ENCODE measurements around the gene SLC37A4. TPM values are rescaled to one million over a fixed set of nuclear protein-coding genes. Genes with fewer than 3 reads are reported as not detected.
A peak's percentile ranks its signal among the peaks of the same experiment; 100 is the strongest.

The SLC37A4 gene
- total and polyA plus RNA-seq, 2 of the 13 experiments (the other 11 are each of a cell fraction or from before 2014, with no cell fraction given), result 43.0 to 56.1 TPM

DNA sequence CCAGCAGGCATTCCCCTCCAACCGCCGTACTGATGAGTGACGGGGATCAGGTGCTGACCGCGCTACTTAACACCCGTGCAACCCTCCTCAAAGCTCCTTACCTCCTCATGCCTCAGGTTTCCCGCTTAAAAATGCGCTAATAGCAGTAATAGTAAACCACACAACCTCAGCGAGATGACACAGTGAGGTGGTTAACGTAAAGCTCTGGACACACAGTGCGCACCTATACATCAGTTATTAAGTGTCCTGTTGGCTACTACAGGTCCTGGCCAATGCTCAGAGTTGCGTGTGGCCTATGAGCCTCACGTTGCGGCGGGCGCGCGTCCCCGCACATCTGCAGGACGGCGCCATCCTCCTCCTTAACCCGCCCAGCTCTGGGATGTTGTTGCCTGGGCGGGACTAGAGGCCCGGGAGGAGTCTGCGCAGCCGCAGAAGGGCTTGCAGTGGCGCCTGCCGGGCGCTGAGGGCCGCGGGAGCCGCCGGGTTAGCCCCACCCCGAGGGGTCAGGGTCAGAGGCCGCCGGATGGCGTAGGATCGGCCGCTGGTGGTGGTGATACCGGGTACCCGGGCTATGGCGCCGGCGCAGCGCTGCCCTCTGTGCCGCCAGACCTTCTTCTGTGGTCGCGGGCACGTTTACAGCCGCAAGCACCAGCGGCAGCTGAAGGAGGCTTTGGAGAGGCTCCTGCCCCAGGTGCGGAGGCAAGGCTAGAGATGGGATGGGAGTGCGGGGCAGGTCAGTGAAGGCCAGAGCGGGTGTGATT is 32.9 kb downstream of the SLC37A4 start, which contains the start of gene CENATAC (continued):
- TF ChIP-seq, protein P1, sequence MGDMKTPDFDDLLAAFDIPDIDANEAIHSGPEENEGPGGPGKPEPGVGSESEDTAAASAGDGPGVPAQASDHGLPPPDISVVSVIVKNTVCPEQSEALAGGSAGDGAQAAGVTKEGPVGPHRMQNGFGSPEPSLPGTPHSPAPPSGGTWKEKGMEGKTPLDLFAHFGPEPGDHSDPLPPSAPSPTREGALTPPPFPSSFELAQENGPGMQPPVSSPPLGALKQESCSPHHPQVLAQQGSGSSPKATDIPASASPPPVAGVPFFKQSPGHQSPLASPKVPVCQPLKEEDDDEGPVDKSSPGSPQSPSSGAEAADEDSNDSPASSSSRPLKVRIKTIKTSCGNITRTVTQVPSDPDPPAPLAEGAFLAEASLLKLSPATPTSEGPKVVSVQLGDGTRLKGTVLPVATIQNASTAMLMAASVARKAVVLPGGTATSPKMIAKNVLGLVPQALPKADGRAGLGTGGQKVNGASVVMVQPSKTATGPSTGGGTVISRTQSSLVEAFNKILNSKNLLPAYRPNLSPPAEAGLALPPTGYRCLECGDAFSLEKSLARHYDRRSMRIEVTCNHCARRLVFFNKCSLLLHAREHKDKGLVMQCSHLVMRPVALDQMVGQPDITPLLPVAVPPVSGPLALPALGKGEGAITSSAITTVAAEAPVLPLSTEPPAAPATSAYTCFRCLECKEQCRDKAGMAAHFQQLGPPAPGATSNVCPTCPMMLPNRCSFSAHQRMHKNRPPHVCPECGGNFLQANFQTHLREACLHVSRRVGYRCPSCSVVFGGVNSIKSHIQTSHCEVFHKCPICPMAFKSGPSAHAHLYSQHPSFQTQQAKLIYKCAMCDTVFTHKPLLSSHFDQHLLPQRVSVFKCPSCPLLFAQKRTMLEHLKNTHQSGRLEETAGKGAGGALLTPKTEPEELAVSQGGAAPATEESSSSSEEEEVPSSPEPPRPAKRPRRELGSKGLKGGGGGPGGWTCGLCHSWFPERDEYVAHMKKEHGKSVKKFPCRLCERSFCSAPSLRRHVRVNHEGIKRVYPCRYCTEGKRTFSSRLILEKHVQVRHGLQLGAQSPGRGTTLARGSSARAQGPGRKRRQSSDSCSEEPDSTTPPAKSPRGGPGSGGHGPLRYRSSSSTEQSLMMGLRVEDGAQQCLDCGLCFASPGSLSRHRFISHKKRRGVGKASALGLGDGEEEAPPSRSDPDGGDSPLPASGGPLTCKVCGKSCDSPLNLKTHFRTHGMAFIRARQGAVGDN (CRISPR knock-in tag; IDR thresholded peaks at IDR 0.05), result peak; percentile 96
- TF ChIP-seq U2AF1 (optimal IDR thresholded peaks at IDR 0.05; ENCODE audit: low read depth, low read length), result no peak
- no peak for TF ChIP-seq TBL1XR1 (IDR thresholded peaks at IDR 0.05; ENCODE audit: borderline replicate concordance, low read length, partially characterized antibody)
- TF ChIP-seq ZNF550 (CRISPR knock-in tag; IDR thresholded peaks at IDR 0.05; ENCODE audit: borderline replicate concordance), result no peak
- no peak; the same call in 1 of the 2 replicates for TF ChIP-seq CREM (IDR thresholded peaks at IDR 0.05)
- TF ChIP-seq CREM (CRISPR knock-in tag; IDR thresholded peaks at IDR 0.05), result no peak
- no peak for TF ChIP-seq SMARCC2 (IDR thresholded peaks at IDR 0.05)
- TF ChIP-seq, protein P2, sequence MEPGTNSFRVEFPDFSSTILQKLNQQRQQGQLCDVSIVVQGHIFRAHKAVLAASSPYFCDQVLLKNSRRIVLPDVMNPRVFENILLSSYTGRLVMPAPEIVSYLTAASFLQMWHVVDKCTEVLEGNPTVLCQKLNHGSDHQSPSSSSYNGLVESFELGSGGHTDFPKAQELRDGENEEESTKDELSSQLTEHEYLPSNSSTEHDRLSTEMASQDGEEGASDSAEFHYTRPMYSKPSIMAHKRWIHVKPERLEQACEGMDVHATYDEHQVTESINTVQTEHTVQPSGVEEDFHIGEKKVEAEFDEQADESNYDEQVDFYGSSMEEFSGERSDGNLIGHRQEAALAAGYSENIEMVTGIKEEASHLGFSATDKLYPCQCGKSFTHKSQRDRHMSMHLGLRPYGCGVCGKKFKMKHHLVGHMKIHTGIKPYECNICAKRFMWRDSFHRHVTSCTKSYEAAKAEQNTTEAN (CRISPR knock-in tag; conservative IDR thresholded peaks at IDR 0.05), result 0 out of 2 replicates have a peak, but pooled peaks have one; percentile 43
- TF ChIP-seq CBX1 (IDR thresholded peaks at IDR 0.05; ENCODE audit: low read depth), result no peak
- TF ChIP-seq ZNF547 (CRISPR knock-in tag; IDR thresholded peaks at IDR 0.05), result peak; percentile 87
- TF ChIP-seq ZNF274 (CRISPR knock-in tag; IDR thresholded peaks at IDR 0.05), result peak; percentile 73
- TF ChIP-seq HES4 (CRISPR knock-in tag; IDR thresholded peaks at IDR 0.05; ENCODE audit: borderline replicate concordance), result 0 out of 2 replicates have a peak, but pooled peaks have one; percentile 55
- peak; percentile 74 for TF ChIP-seq NCOA1 (CRISPR knock-in tag; IDR thresholded peaks at IDR 0.05)
- TF ChIP-seq ZNF75D (CRISPR knock-in tag; IDR thresholded peaks at IDR 0.05; ENCODE audit: borderline replicate concordance), result no peak
- no peak for TF ChIP-seq HNRNPK (IDR thresholded peaks at IDR 0.05; ENCODE audit: low read depth, low read length, poor library complexity, severe bottlenecking)
- peak; percentile 57; the same call in 1 of the 3 replicates for TF ChIP-seq MXI1 (IDR thresholded peaks at IDR 0.05; ENCODE audit: borderline replicate concordance, low read depth, low read length)
- TF ChIP-seq, protein P3, sequence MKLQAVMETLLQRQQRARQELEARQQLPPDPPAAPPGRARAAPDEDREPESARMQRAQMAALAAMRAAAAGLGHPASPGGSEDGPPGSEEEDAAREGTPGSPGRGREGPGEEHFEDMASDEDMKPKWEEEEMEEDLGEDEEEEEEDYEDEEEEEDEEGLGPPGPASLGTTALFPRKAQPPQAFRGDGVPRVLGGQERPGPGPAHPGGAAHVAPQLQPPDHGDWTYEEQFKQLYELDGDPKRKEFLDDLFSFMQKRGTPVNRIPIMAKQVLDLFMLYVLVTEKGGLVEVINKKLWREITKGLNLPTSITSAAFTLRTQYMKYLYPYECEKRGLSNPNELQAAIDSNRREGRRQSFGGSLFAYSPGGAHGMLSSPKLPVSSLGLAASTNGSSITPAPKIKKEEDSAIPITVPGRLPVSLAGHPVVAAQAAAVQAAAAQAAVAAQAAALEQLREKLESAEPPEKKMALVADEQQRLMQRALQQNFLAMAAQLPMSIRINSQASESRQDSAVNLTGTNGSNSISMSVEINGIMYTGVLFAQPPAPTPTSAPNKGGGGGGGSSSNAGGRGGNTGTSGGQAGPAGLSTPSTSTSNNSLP (IDR thresholded peaks at IDR 0.05; ENCODE audit: low read depth, low read length), result no peak
- TF ChIP-seq, protein P4, sequence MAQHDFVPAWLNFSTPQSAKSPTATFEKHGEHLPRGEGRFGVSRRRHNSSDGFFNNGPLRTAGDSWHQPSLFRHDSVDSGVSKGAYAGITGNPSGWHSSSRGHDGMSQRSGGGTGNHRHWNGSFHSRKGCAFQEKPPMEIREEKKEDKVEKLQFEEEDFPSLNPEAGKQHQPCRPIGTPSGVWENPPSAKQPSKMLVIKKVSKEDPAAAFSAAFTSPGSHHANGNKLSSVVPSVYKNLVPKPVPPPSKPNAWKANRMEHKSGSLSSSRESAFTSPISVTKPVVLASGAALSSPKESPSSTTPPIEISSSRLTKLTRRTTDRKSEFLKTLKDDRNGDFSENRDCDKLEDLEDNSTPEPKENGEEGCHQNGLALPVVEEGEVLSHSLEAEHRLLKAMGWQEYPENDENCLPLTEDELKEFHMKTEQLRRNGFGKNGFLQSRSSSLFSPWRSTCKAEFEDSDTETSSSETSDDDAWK (CRISPR knock-in tag; IDR thresholded peaks at IDR 0.05), result no peak

Data from HepG2 (cell line).